HepG2 (cell line): ENCODE data around the gene B3GNT7. TPM values are rescaled to one million over a fixed set of nuclear protein-coding genes. Genes with fewer than 3 reads are reported as not detected.

Source experiments
- ATAC-seq: fragments of 200-7000 bp; cut with Tn5 transposase; 3 replicates; pipeline ENCODE4 v1.9.1; 2020; ENCODE audit warnings: mild to moderate bottlenecking, moderate library complexity
- BruUV-seq: library from RNA; stranded (reverse); fragments of 400-500 nt; replicated peaks from 2 replicates; lab custom pipeline; 2021; lab: Mats Ljungman, UMichigan
- CTCF ChIA-PET: fragments of 300-600 bp; formaldehyde crosslinking; extraction: SDS; loops from one replicate; lab custom pipeline; 2021; ENCODE audit warnings: low total read pairs, inconsistent platforms, low intra/inter-chr PET ratio; lab: Yijun Ruan, JAX
- POLR2A ChIA-PET: fragments of 350-600 bp; sonication (Branson Sonifier 250); formaldehyde crosslinking; loops from one replicate; lab custom pipeline; 2020; ENCODE audit warnings: antibody characterized with exemption, inconsistent platforms; lab: Yijun Ruan, JAX
- DNase-seq: peaks from one replicate; pipeline ENCODE4 v3.0.0-alpha.2; 2015; ENCODE audit warnings: low spot score
- FAIRE-seq: peaks from 3 replicates; lab custom pipeline; 2011; peaks lifted over from hg19 to GRCh38; lab: Jason Lieb, UNC
- H2AFZ ChIP-seq: one replicate; pipeline ENCODE4 v1.6.1; 2011; ENCODE audit warnings: low read length, inconsistent platforms
- H3K27ac ChIP-seq: fragments of 300-600 bp; 3 replicates; pipeline ENCODE4 v1.8.0; 2011; ENCODE audit warnings: mixed run types, mild to moderate bottlenecking, mixed read lengths, low read length, inconsistent platforms; ENCODE audit not compliant: insufficient read depth; ENCODE audit errors: extremely low read length
- H3K27me3 ChIP-seq, 2 experiments: fragments of 200-600 bp in 1 of 2; 2 replicates in 1 of 2; 3 replicates in 1 of 2; pipeline versions ENCODE4 v1.6.0 to v1.8.0; 2011; ENCODE audit warnings: low read length in 2 of 2, mild to moderate bottlenecking in 2 of 2, moderate library complexity in 2 of 2, inconsistent platforms in 1 of 2; ENCODE audit not compliant: insufficient read depth in 2 of 2, control insufficient read depth in 1 of 2
- H3K36me3 ChIP-seq, 2 experiments: fragments of 200-600 bp in 1 of 2; replicated peaks in 1 of 2; 2 replicates in 1 of 2; 3 replicates in 1 of 2; pipeline versions ENCODE4 v1.5.1 to v1.8.0; 2011; ENCODE audit warnings: low read length in 2 of 2, inconsistent platforms in 1 of 2; ENCODE audit not compliant: insufficient read depth in 2 of 2, control insufficient read depth in 1 of 2
- H3K4me1 ChIP-seq: 2 replicates; pipeline ENCODE4 v1.5.1; 2012; ENCODE audit warnings: low read length, inconsistent platforms; ENCODE audit not compliant: insufficient read depth
- H3K4me2 ChIP-seq: 2 replicates; pipeline ENCODE4 v1.6.0; 2011; ENCODE audit warnings: low read depth, low read length, inconsistent platforms
- H3K4me3 ChIP-seq, 3 experiments: fragments of 200-600 bp in 1 of 3; sonication (generic), shearing (Covaris generic) in 1 of 3; replicated peaks in 1 of 3; 2 replicates each; pipeline ENCODE4 v1.5.1; 2011 to 2016; ENCODE audit warnings: low read length in 3 of 3, inconsistent platforms in 2 of 3, low read depth in 2 of 3, mild to moderate bottlenecking in 2 of 3, control low read depth in 1 of 3, mixed read lengths in 1 of 3; ENCODE audit not compliant: insufficient read depth in 1 of 3
- H3K79me2 ChIP-seq: one replicate; pipeline ENCODE4 v1.6.1; 2011; ENCODE audit warnings: low read length, inconsistent platforms; ENCODE audit not compliant: insufficient read depth
- H3K9ac ChIP-seq: 2 replicates; pipeline ENCODE4 v1.6.0; 2011; ENCODE audit warnings: mild to moderate bottlenecking, low read depth, low read length, inconsistent platforms; ENCODE audit not compliant: insufficient read depth
- H3K9me3 ChIP-seq: 2 replicates; pipeline ENCODE4 v1.5.1; 2012; ENCODE audit warnings: mild to moderate bottlenecking, low read length
- H4K20me1 ChIP-seq: 2 replicates; pipeline ENCODE4 v1.6.0; 2011; ENCODE audit warnings: inconsistent platforms, mild to moderate bottlenecking, low read length, moderate library complexity; ENCODE audit not compliant: insufficient read depth
- ARNTL ChIP-seq: sonication (generic); formaldehyde crosslinking; IDR thresholded peaks from 2 replicates; pipeline ENCODE4 v1.4.0; 2020; ENCODE audit warnings: mild to moderate bottlenecking, missing genetic modification reagents
- ATM ChIP-seq: fragments of 450-650 bp; IDR thresholded peaks from 2 replicates; pipeline ENCODE4 v1.7.1; 2017; ENCODE audit warnings: mild to moderate bottlenecking, borderline replicate concordance
- BRCA1 ChIP-seq: sonication (generic); formaldehyde crosslinking; IDR thresholded peaks from 2 replicates; pipeline ENCODE4 v1.4.0; 2020; ENCODE audit warnings: missing genetic modification reagents
- HDAC2 ChIP-seq: sonication (generic); formaldehyde crosslinking; IDR thresholded peaks from 2 replicates; pipeline ENCODE4 v1.4.0; 2020; ENCODE audit warnings: missing genetic modification reagents
- HNRNPK ChIP-seq: fragments of 200-400 bp; formaldehyde crosslinking; IDR thresholded peaks from 2 replicates; pipeline ENCODE4 v1.6.1; 2018; ENCODE audit warnings: low read length, low read depth, moderate library complexity, mild to moderate bottlenecking; ENCODE audit not compliant: poor library complexity, severe bottlenecking
- IRX3 ChIP-seq: sonication (generic); formaldehyde crosslinking; IDR thresholded peaks from 2 replicates; pipeline ENCODE4 v1.8.1; 2023; ENCODE audit warnings: mild to moderate bottlenecking, low read depth, missing genetic modification reagents, borderline replicate concordance
- MTA3 ChIP-seq: sonication (generic); formaldehyde crosslinking; IDR thresholded peaks from 2 replicates; pipeline ENCODE4 v1.4.0; 2020; ENCODE audit warnings: missing genetic modification reagents
- NR2C2 ChIP-seq: sonication (generic); formaldehyde crosslinking; IDR thresholded peaks from 2 replicates; pipeline ENCODE4 v1.4.0; 2020; ENCODE audit warnings: missing genetic modification reagents, mild to moderate bottlenecking, moderate library complexity, borderline replicate concordance
- POLR2AphosphoS5 ChIP-seq: IDR thresholded peaks from 2 replicates; pipeline ENCODE4 v1.6.1; 2012; ENCODE audit warnings: low read depth, low read length
- PRMT3 ChIP-seq: sonication (generic); formaldehyde crosslinking; IDR thresholded peaks from 2 replicates; pipeline ENCODE4 v1.8.1; 2022; ENCODE audit warnings: low read depth, mild to moderate bottlenecking, moderate library complexity, missing genetic modification reagents, borderline replicate concordance
- STAG1 ChIP-seq: sonication (generic); formaldehyde crosslinking; IDR thresholded peaks from 2 replicates; pipeline ENCODE4 v1.4.0; 2020; ENCODE audit warnings: missing genetic modification reagents
- TBP ChIP-seq: sonication (generic); formaldehyde crosslinking; IDR thresholded peaks from 2 replicates; pipeline ENCODE4 v1.5.0; 2020; ENCODE audit warnings: missing genetic modification reagents
- ZNF30 ChIP-seq: sonication (generic); formaldehyde crosslinking; IDR thresholded peaks from 2 replicates; pipeline ENCODE4 v1.5.0; 2020; ENCODE audit warnings: mild to moderate bottlenecking, missing genetic modification reagents
- ZNF546 ChIP-seq: sonication (generic); formaldehyde crosslinking; conservative IDR thresholded peaks from 2 replicates; pipeline ENCODE4 v1.8.1; 2023; ENCODE audit warnings: mild to moderate bottlenecking, missing genetic modification reagents
- ZNF703 ChIP-seq: sonication (generic); formaldehyde crosslinking; IDR thresholded peaks from 2 replicates; pipeline ENCODE4 v1.5.1; 2020; ENCODE audit warnings: missing genetic modification reagents, mild to moderate bottlenecking, moderate library complexity, borderline replicate concordance
- WGBS: methylation state at CpG from one replicate; pipeline ENCODE4 v1.1.6; 2017; ENCODE audit warnings: low lambda C conversion rate; 5-methylcytosine and 5-hydroxymethylcytosine counted together
- in situ Hi-C: cut with HindIII; loops from 2 replicates; pipeline ENCODE4 v1.10.0; 2017; ENCODE audit warnings: low pct_unique_long_range_greater_than_20kb; ENCODE audit not compliant: extremely low pct_ligation_motif_present
- intact Hi-C: fragments of 100-400 bp; cut with micrococcal nuclease; formaldehyde crosslinking; loops from one replicate; pipeline ENCODE4 v1.10.0; 2022; ENCODE audit not compliant: unreplicated experiment
- polyA plus RNA-seq, 8 experiments: library from polyadenylated mRNA; depleted of rRNA in 3 of 8; stranded (reverse) in 7 of 8; unstranded in 1 of 8; fragments of >200 nt; fragmentation: Illumina TruSeq in 4 of 8; extraction: Trizol in 4 of 8; gene quantifications; 2 replicates each; pipeline versions ENCODE4 v1.2.1 to v1.2.3, GENCODE V29; 2011 to 2016; ENCODE audit warnings: low read depth in 4 of 8, missing spikeins in 1 of 8, mixed read lengths in 1 of 8; ENCODE audit not compliant: insufficient read depth in 1 of 8
- total RNA-seq, 5 experiments: library from RNA; depleted of rRNA; stranded (reverse); fragments of >200 nt; fragmentation: Illumina TruSeq; extraction: Trizol; gene quantifications; 2 replicates each; pipeline ENCODE4 v1.2.3, GENCODE V29; 2016; ENCODE audit warnings: low read depth in 1 of 5
- TF ChIP-seq, protein P1 (sequence below): sonication (generic); formaldehyde crosslinking; IDR thresholded peaks from 2 replicates; pipeline ENCODE4 v1.8.0; 2022; ENCODE audit warnings: low read depth, missing genetic modification reagents

The B3GNT7 gene
- total and polyA plus RNA-seq, 2 of the 13 experiments (the other 11 are each of a cell fraction or from before 2014, with no cell fraction given), result 0.04 to 0.24 TPM

GRCh38 chr2:231429152-231429551 is 33.6 kb downstream of the B3GNT7 start:
- Histone ChIP-seq H3K4me3 (no peak overlapping the region), H3K27me3 (peaks cover 0 to 8% of the 10 kb centered on the region in 2 experiments; a peak in 2 of 5 replicates), H3K4me2 (no peak overlapping the region), H3K79me2 (no peaks in the 10 kb centered on the region), H3K27ac (no peak overlapping the region), H3K9ac (no peak overlapping the region), H4K20me1 (no peaks in the 10 kb centered on the region), H3K4me1 (peaks cover 15% of the 10 kb centered on the region), H2AFZ (no peak overlapping the region), H3K9me3 (peaks cover 14% of the 10 kb centered on the region), H3K36me3 (no peaks in the 10 kb centered on the region)
- CTCF ChIA-PET, result no interaction called here
- TF ChIP-seq POLR2AphosphoS5 (no peak), TBP (no peak), MTA3 (CRISPR knock-in tag) (no peak), ARNTL (CRISPR knock-in tag) (no peak), ZNF546 (CRISPR knock-in tag) (no peak), PRMT3 (CRISPR knock-in tag) (no peak), HNRNPK (no peak), STAG1 (no peak), HDAC2 (no peak), IRX3 (CRISPR knock-in tag) (no peak), NR2C2 (no peak), ATM (no peak), BRCA1 (CRISPR knock-in tag) (no peak), ZNF30 (CRISPR knock-in tag) (no peak), ZNF703 (CRISPR knock-in tag) (no peak)
- TF ChIP-seq, protein P1, sequence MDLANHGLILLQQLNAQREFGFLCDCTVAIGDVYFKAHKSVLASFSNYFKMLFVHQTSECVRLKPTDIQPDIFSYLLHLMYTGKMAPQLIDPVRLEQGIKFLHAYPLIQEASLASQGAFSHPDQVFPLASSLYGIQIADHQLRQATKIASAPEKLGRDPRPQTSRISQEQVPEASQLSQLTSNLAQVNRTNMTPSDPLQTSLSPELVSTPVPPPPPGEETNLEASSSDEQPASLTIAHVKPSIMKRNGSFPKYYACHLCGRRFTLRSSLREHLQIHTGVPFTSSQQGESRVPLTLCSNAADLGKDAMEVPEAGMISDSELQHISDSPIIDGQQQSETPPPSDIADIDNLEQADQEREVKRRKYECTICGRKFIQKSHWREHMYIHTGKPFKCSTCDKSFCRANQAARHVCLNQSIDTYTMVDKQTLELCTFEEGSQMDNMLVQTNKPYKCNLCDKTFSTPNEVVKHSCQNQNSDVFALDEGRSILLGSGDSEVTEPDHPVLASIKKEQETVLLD (CRISPR knock-in tag), result no peak
- FAIRE-seq (no peak), DNase-seq (no peak), ATAC-seq (no peak)
- WGBS, result 38% methylated on average over 6 of the region's 6 CpGs
- POLR2A ChIA-PET, result interaction anchor here (1.5 kb wide), 1 partner anchor 35 kb away, joined by 5 read pairs; the partner anchor contains the start of gene NCL
- BruUV-seq, result no TSS peak
- intact Hi-C loops, result no loop called here
- in situ Hi-C loops, result no loop called here
